Transverse colon (tissue), 4 donors: ENCODE measurements around the gene TCFL5. TPM values are rescaled to one million over a fixed set of nuclear protein-coding genes. Genes with fewer than 3 reads are reported as not detected.

Experiments
- DNase-seq: peaks from one replicate; pipeline ENCODE4 v3.0.0-alpha.2; 2019
- H3K27ac ChIP-seq, 4 donors: fragments of 200-600 bp; sonication (generic); 2 replicates each; pipeline ENCODE4 v1.5.1; 2016 to 2018; ENCODE audit warnings: inconsistent platforms in 4 of 4
- H3K27me3 ChIP-seq: fragments of 200-600 bp; sonication (generic); 2 replicates; pipeline ENCODE4 v1.5.1; 2017; ENCODE audit warnings: inconsistent platforms
- H3K36me3 ChIP-seq, 4 donors: fragments of 200-600 bp; sonication (generic); 2 replicates each; pipeline ENCODE4 v1.5.1; 2017 to 2019; ENCODE audit warnings: inconsistent platforms in 4 of 4
- H3K4me1 ChIP-seq, 4 donors: fragments of 200-600 bp; sonication (generic); 2 replicates each; pipeline ENCODE4 v1.5.1; 2017 to 2020; ENCODE audit warnings: inconsistent platforms in 4 of 4
- H3K4me3 ChIP-seq, 4 donors: fragments of 200-600 bp; sonication (generic); 1 replicate in 1 of 4; 2 replicates in 3 of 4; pipeline versions ENCODE4 v1.5.1 to v1.6.1; 2017 to 2019; ENCODE audit warnings: inconsistent platforms in 4 of 4
- H3K9me3 ChIP-seq, 2 donors: fragments of 200-600 bp; sonication (generic); 2 replicates each; pipeline ENCODE4 v1.5.1; 2017 to 2019; ENCODE audit warnings: inconsistent platforms in 2 of 2
- EP300 ChIP-seq: sonication (generic); formaldehyde crosslinking; IDR thresholded peaks from one replicate; pipeline ENCODE4 v1.6.1; 2017; ENCODE audit warnings: antibody characterized with exemption, low read depth
- POLR2A ChIP-seq: fragments of 450-650 bp; IDR thresholded peaks from one replicate; pipeline ENCODE4 v1.6.1; 2016; ENCODE audit warnings: antibody characterized with exemption, mild to moderate bottlenecking, moderate library complexity
- POLR2AphosphoS5 ChIP-seq, 3 donors: sonication (generic); formaldehyde crosslinking; IDR thresholded peaks; one replicate each; pipeline ENCODE4 v1.6.1; 2016; ENCODE audit warnings: antibody characterized with exemption in 3 of 3
- WGBS, 2 donors: methylation state at CpG; one replicate each; pipeline ENCODE4 v1.1.5; 2018; ENCODE audit warnings: low coverage in 1 of 2; 5-methylcytosine and 5-hydroxymethylcytosine counted together
- in situ Hi-C, 4 donors: fragments of 200-750 bp; cut with MboI; loops; one replicate each; pipeline versions ENCODE4 v1.15.0 to v1.15.1; 2017; ENCODE audit warnings: low sequenced_read_pairs in 3 of 4, low pct_ligation_motif_present in 1 of 4, low pct_unique_long_range_greater_than_20kb in 1 of 4
- intact Hi-C: fragments of 100-400 bp; cut with DNase I; formaldehyde crosslinking; loops from one replicate; pipeline ENCODE4 v1.15.1; 2023; ENCODE audit warnings: low total_unique reads
- small RNA-seq, 4 donors: library from RNA; depleted of rRNA; stranded (forward); fragments of <200 nt; gene quantifications; one replicate each; pipeline ENCODE3, GENCODE V24; 2016
- total RNA-seq, 4 donors: library from RNA; depleted of rRNA; stranded (reverse); fragments of >200 nt; gene quantifications; one replicate each; pipeline ENCODE4 v1.1.0, GENCODE V29; 2016
- TF ChIP-seq, protein P1 (sequence below), 5 experiments: fragments of 200-600 bp in 3 of 5; fragments of 450-650 bp in 2 of 5; sonication (generic) in 3 of 5; IDR thresholded peaks; 1 replicate in 2 of 5; 2 replicates in 3 of 5; pipeline ENCODE4 v1.5.1; 2016 to 2017; ENCODE audit warnings: antibody characterized with exemption in 5 of 5, inconsistent platforms in 3 of 5, mild to moderate bottlenecking in 2 of 5, moderate library complexity in 1 of 5

The TCFL5 gene
- total RNA-seq, 4 donors from 2014 or later, result 5.2 to 19.9 (median 5.9) TPM

DNA sequence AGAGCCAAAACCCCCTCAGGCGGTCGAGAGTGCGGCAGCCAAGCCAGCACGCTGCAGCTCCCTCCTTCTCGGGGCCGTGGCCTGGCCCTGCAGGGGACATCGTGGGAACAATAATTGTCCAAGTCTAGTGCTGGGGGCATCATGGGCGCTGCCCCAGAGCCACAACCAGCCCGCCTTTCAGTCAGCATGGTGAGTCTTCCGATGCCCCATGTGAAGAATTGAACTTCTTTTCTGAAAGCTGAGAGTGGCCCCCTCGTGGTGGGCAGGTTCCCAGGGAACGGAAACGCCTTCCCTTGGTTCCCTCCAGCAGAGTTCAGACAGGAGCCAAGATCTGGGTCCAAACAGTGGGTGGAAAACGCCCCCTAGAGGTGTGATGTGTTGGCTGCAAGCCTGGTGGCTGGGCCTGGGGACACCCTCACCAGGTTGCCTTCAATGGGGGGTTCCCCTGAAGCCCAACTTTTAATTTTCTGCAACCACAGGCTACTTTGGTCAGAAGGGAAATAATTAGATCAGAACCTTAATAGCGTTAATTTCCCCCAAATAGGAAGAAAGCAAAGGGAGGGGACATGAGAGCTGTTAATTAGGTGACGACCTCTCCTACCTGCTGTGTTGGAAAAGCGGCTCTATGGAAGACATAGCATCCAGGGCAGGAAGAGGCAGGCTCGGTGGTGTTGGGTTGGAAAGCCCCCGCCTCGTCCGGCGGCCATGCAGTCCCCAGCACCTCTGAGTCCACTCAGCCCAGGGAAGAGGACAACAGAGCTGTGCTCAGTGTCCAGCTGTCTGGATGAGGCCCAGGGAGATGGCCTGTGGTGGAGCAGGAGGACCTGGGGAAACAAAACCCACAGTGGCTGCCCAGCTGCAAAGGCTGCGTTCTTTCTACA, 70.1 kb downstream of the TCFL5 start:
- Histone ChIP-seq H3K9me3 (no peaks in the 10 kb centered on the region), H3K4me3 (no peak overlapping the region), H3K36me3 (no peaks in the 10 kb centered on the region), H3K27me3 (no peaks in the 10 kb centered on the region), H3K4me1 (peaks cover 4 to 26% (median 22%) of the 10 kb centered on the region in 4 donors), H3K27ac (no peak overlapping the region)
- 41% methylated on average over 23 of the region's 23 CpGs; no CpG with 5 or more reads in 1 of the 2 donors for WGBS, 2 donors
- in situ Hi-C loops (loop anchor here in 2 of 4 donors (25.0 kb wide), 2 partner anchors 104 to 129 kb away; no protein-coding TSS in a partner anchor), intact Hi-C loops (loop anchor here (2.0 to 5.0 kb wide), 2 partner anchors 89 to 123 kb away; no protein-coding TSS in a partner anchor)
- peak; percentile 84 for DNase-seq
- TF ChIP-seq POLR2AphosphoS5 (IDR thresholded peaks at IDR 0.05) (peak in 2 of 3 donors; percentile 29 to 30), EP300 (no peak), POLR2A (no peak)
- TF ChIP-seq, protein P1, sequence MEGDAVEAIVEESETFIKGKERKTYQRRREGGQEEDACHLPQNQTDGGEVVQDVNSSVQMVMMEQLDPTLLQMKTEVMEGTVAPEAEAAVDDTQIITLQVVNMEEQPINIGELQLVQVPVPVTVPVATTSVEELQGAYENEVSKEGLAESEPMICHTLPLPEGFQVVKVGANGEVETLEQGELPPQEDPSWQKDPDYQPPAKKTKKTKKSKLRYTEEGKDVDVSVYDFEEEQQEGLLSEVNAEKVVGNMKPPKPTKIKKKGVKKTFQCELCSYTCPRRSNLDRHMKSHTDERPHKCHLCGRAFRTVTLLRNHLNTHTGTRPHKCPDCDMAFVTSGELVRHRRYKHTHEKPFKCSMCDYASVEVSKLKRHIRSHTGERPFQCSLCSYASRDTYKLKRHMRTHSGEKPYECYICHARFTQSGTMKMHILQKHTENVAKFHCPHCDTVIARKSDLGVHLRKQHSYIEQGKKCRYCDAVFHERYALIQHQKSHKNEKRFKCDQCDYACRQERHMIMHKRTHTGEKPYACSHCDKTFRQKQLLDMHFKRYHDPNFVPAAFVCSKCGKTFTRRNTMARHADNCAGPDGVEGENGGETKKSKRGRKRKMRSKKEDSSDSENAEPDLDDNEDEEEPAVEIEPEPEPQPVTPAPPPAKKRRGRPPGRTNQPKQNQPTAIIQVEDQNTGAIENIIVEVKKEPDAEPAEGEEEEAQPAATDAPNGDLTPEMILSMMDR (IDR thresholded peaks at IDR 0.05), result peak; percentile 88 to 98 (median 92)

Small RNA genes within 50 kb of the gene (small RNA-seq; reads per million reads assigned to genes)
- 0 reads per million in 4 donors for gene DPH3P1

Other genes with a start within 250 kb of the TCFL5 start
- gene SLCO4A1, start 219.3 kb downstream of the TCFL5 start, total RNA-seq, result 100 to 1,000 TPM in 1 of 4 donors, 10 to 100 TPM in 3; 13.7 to 375 (median 60.0) TPM
- 10 to 100 TPM in 1 of 4 donors, 1 to 10 TPM in 3; 1.5 to 23.9 (median 4.7) TPM for gene NTSR1, start 153.0 kb downstream of the TCFL5 start, total RNA-seq
- 10 to 100 TPM; 10.8 to 13.0 (median 11.9) TPM for gene MRGBP, start 65.3 kb downstream of the TCFL5 start, total RNA-seq
- 100 to 1,000 TPM in 1 of 4 donors, 10 to 100 TPM in 3; 55.2 to 137 (median 71.1) TPM for gene OGFR, start 57.0 kb downstream of the TCFL5 start, total RNA-seq
- 100 to 1,000 TPM in 1 of 4 donors, 10 to 100 TPM in 1, 1 to 10 TPM in 2; 6.0 to 223 (median 8.0) TPM for gene COL9A3, start 44.8 kb downstream of the TCFL5 start, total RNA-seq
- 100 to 1,000 TPM in 1 of 4 donors, 10 to 100 TPM in 3; 68.3 to 135 (median 88.0) TPM for gene DIDO1, start 64.7 kb upstream of the TCFL5 start, total RNA-seq
- 10 to 100 TPM; 29.5 to 34.1 (median 31.7) TPM for gene GID8, start 76.3 kb upstream of the TCFL5 start, total RNA-seq
- gene SLC17A9, start 90.9 kb upstream of the TCFL5 start, total RNA-seq, result 10 to 100 TPM in 1 of 4 donors, 1 to 10 TPM in 3; 2.8 to 32.9 (median 4.6) TPM
- gene BHLHE23, start 145.1 kb upstream of the TCFL5 start, total RNA-seq, result not detected